IMR-90 (cell line): Measurements from ENCODE around the gene MROH7. TPM values are rescaled to one million over a fixed set of nuclear protein-coding genes. Genes with fewer than 3 reads are reported as not detected.

Experiments used
- ATAC-seq: fragments of 200-7000 bp; cut with Tn5 transposase; 2 replicates; pipeline ENCODE4 v1.9.1; 2020; ENCODE audit warnings: low read depth, mild to moderate bottlenecking, moderate library complexity
- BruUV-seq: library from RNA; stranded (reverse); fragments of 400-500 nt; replicated peaks from 2 replicates; lab custom pipeline; 2021; lab: Mats Ljungman, UMichigan
- CTCF ChIA-PET: fragments of 300-600 bp; formaldehyde crosslinking; extraction: SDS; loops from one replicate; lab custom pipeline; 2021; ENCODE audit warnings: antibody characterized with exemption; lab: Yijun Ruan, JAX
- POLR2A ChIA-PET: fragments of 300-600 bp; sonication (Branson Sonifier 250); formaldehyde crosslinking; loops from one replicate; lab custom pipeline; 2022; ENCODE audit warnings: antibody characterized with exemption; ENCODE audit not compliant: unreplicated experiment; lab: Charles Lee
- DNase-seq: peaks from one replicate; pipeline ENCODE4 v3.0.0; 2013
- H2AFZ ChIP-seq: replicated peaks from 2 replicates; pipeline ENCODE3; 2013; ENCODE audit warnings: low read length, mild to moderate bottlenecking; ENCODE audit not compliant: poor library complexity
- H2AK5ac ChIP-seq: 2 replicates; pipeline ENCODE4 v1.6.1; 2013; ENCODE audit warnings: low read depth, low read length, inconsistent platforms
- H2AK9ac ChIP-seq: replicated peaks from 2 replicates; pipeline ENCODE3; 2013; ENCODE audit warnings: mild to moderate bottlenecking, low read depth, low read length, moderate library complexity; ENCODE audit not compliant: poor library complexity
- H2BK120ac ChIP-seq: 2 replicates; pipeline ENCODE4 v1.6.1; 2013; ENCODE audit warnings: low read depth, low read length, inconsistent platforms
- H2BK15ac ChIP-seq: 3 replicates; pipeline ENCODE4 v1.6.1; 2013; ENCODE audit warnings: low read depth, low read length, inconsistent platforms
- H2BK20ac ChIP-seq: 2 replicates; pipeline ENCODE4 v1.6.1; 2013; ENCODE audit warnings: low read depth, mild to moderate bottlenecking, inconsistent platforms, low read length, moderate library complexity
- H2BK5ac ChIP-seq: 2 replicates; pipeline ENCODE4 v1.6.1; 2013; ENCODE audit warnings: mild to moderate bottlenecking, low read depth, low read length, inconsistent platforms; ENCODE audit not compliant: poor library complexity, severe bottlenecking
- H3K14ac ChIP-seq: replicated peaks from 2 replicates; pipeline ENCODE4 v1.6.1; 2013; ENCODE audit warnings: low read depth, low read length, inconsistent platforms
- H3K18ac ChIP-seq: 2 replicates; pipeline ENCODE4 v1.6.1; 2013; ENCODE audit warnings: low read depth, low read length, control low read depth
- H3K23ac ChIP-seq: 2 replicates; pipeline ENCODE4 v1.6.1; 2013; ENCODE audit warnings: low read depth, low read length, inconsistent platforms
- H3K27ac ChIP-seq: 2 replicates; pipeline ENCODE4 v1.5.1; 2013; ENCODE audit warnings: mild to moderate bottlenecking, control low read depth, low read length; ENCODE audit not compliant: insufficient read depth
- H3K27me3 ChIP-seq: 2 replicates; pipeline ENCODE4 v1.6.1; 2013; ENCODE audit warnings: low read length; ENCODE audit not compliant: control insufficient read depth, insufficient read depth
- H3K36me3 ChIP-seq: 2 replicates; pipeline ENCODE4 v1.6.1; 2013; ENCODE audit warnings: low read length, mixed read lengths; ENCODE audit not compliant: control insufficient read depth, insufficient read depth
- H3K4ac ChIP-seq: 2 replicates; pipeline ENCODE4 v1.6.1; 2013; ENCODE audit warnings: low read depth, low read length, inconsistent platforms
- H3K4me1 ChIP-seq: 2 replicates; pipeline ENCODE4 v1.6.1; 2013; ENCODE audit warnings: low read length, mixed read lengths; ENCODE audit not compliant: control insufficient read depth, insufficient read depth
- H3K4me2 ChIP-seq: 2 replicates; pipeline ENCODE4 v1.6.1; 2013; ENCODE audit warnings: low read depth, mild to moderate bottlenecking, control low read depth, low read length, moderate library complexity
- H3K4me3 ChIP-seq: 2 replicates; pipeline ENCODE4 v1.5.1; 2013; ENCODE audit warnings: low read depth, mild to moderate bottlenecking, control low read depth, low read length, moderate library complexity; ENCODE audit not compliant: insufficient read depth
- H3K56ac ChIP-seq: 2 replicates; pipeline ENCODE4 v1.6.1; 2013; ENCODE audit warnings: low read length, inconsistent platforms; ENCODE audit not compliant: insufficient read depth; ENCODE audit errors: extremely low read depth
- H3K79me1 ChIP-seq, 2 experiments: 2 replicates each; pipeline ENCODE4 v1.6.1; 2013; ENCODE audit warnings: low read length in 2 of 2, inconsistent platforms in 1 of 2, low read depth in 1 of 2
- H3K9ac ChIP-seq: 2 replicates; pipeline ENCODE4 v1.6.1; 2013; ENCODE audit warnings: low read depth, low read length, control low read depth
- H3K9me1 ChIP-seq: 2 replicates; pipeline ENCODE4 v1.6.1; 2013; ENCODE audit warnings: low read length, inconsistent platforms; ENCODE audit not compliant: insufficient read depth
- H3K9me3 ChIP-seq: 2 replicates; pipeline ENCODE4 v1.6.1; 2013; ENCODE audit warnings: low read length; ENCODE audit not compliant: control insufficient read depth, insufficient read depth
- H4K20me1 ChIP-seq: 2 replicates; pipeline ENCODE4 v1.6.1; 2013; ENCODE audit warnings: low read length, inconsistent platforms; ENCODE audit not compliant: insufficient read depth
- H4K5ac ChIP-seq: 2 replicates; pipeline ENCODE4 v1.6.1; 2013; ENCODE audit warnings: mild to moderate bottlenecking, low read depth, low read length, control low read depth
- H4K8ac ChIP-seq, 2 experiments: 2 replicates each; pipeline ENCODE4 v1.6.1; 2013; ENCODE audit warnings: low read depth in 2 of 2, low read length in 2 of 2, control low read depth in 1 of 2, inconsistent platforms in 1 of 2
- H4K91ac ChIP-seq: 2 replicates; pipeline ENCODE4 v1.6.1; 2013; ENCODE audit warnings: low read depth, low read length, inconsistent platforms; ENCODE audit not compliant: insufficient read depth
- BHLHE40 ChIP-seq: fragments of 150-350 bp; IDR thresholded peaks from 2 replicates; pipeline ENCODE4 v1.6.1; 2016; ENCODE audit warnings: mild to moderate bottlenecking, low read depth, low read length
- CEBPB ChIP-seq: IDR thresholded peaks from 2 replicates; pipeline ENCODE4 v1.6.1; 2012; ENCODE audit warnings: low read depth, low read length, improper control_type of control experiment
- CHD1 ChIP-seq: IDR thresholded peaks from 2 replicates; pipeline ENCODE4 v1.6.1; 2012; ENCODE audit warnings: low read depth, low read length, improper control_type of control experiment
- FOS ChIP-seq: fragments of 150-350 bp; IDR thresholded peaks from 2 replicates; pipeline ENCODE4 v1.6.1; 2016; ENCODE audit warnings: low read depth, low read length
- MAFK ChIP-seq: IDR thresholded peaks from 2 replicates; pipeline ENCODE4 v1.6.1; 2012; ENCODE audit warnings: low read depth, low read length, improper control_type of control experiment
- MXI1 ChIP-seq: IDR thresholded peaks from 2 replicates; pipeline ENCODE4 v1.6.1; 2012; ENCODE audit warnings: low read depth, mild to moderate bottlenecking, low read length, moderate library complexity, borderline replicate concordance
- POLR2A ChIP-seq: IDR thresholded peaks from 2 replicates; pipeline ENCODE4 v1.6.1; 2012; ENCODE audit warnings: mild to moderate bottlenecking, low read depth, low read length
- RAD21 ChIP-seq: IDR thresholded peaks from 2 replicates; pipeline ENCODE4 v1.6.1; 2012; ENCODE audit warnings: low read length, improper control_type of control experiment
- RCOR1 ChIP-seq: IDR thresholded peaks from 2 replicates; pipeline ENCODE4 v1.6.1; 2012; ENCODE audit warnings: mild to moderate bottlenecking, low read length, improper control_type of control experiment; ENCODE audit not compliant: insufficient replicate concordance
- RFX5 ChIP-seq: IDR thresholded peaks from 2 replicates; pipeline ENCODE4 v1.8.0; 2012; ENCODE audit warnings: low read depth, mild to moderate bottlenecking, low read length, moderate library complexity
- SMC3 ChIP-seq: fragments of 150-350 bp; IDR thresholded peaks from 2 replicates; pipeline ENCODE4 v1.6.1; 2016; ENCODE audit warnings: low read depth, mild to moderate bottlenecking, antibody characterized with exemption, low read length, moderate library complexity
- WGBS, 2 experiments: methylation state at CpG; one replicate each; pipeline versions ENCODE4 v1.1.5 to v1.1.7; 2013; ENCODE audit warnings: missing lambda C conversion rate in 2 of 2; ENCODE audit not compliant: insufficient read length in 1 of 2; ENCODE audit errors: extremely low coverage in 2 of 2; 5-methylcytosine and 5-hydroxymethylcytosine counted together
- dilution Hi-C: fragments of 300-500 bp; cut with HindIII; formaldehyde crosslinking; loops from one replicate; pipeline ENCODE4 v1.14.3; 2018; ENCODE audit warnings: low sequenced_read_pairs; ENCODE audit not compliant: unreplicated experiment
- in situ Hi-C: fragments of 300-500 bp; cut with MboI; formaldehyde crosslinking; loops from 3 replicates; pipeline ENCODE4 v1.14.3; 2019; ENCODE audit warnings: low sequenced_read_pairs, inconsistent platforms, mixed read lengths
- intact Hi-C: fragments of 100-400 bp; cut with micrococcal nuclease; formaldehyde crosslinking; loops from 2 replicates; pipeline ENCODE4 v1.10.0; 2022
- polyA plus RNA-seq, 3 experiments: library from polyadenylated mRNA; depleted of rRNA; stranded (reverse); fragments of >200 nt; gene quantifications; 2 replicates each; pipeline ENCODE4 v1.2.3, GENCODE V29; 2012; ENCODE audit warnings: low replicate concordance in 1 of 3
- total RNA-seq: library from RNA; depleted of rRNA; stranded (reverse); fragments of >200 nt; gene quantifications from 2 replicates; pipeline ENCODE4 v1.2.3, GENCODE V29; 2012

The MROH7 gene
- total and polyA plus RNA-seq, 2 of the 4 experiments (the other 2 are of a cell fraction): not detected

DNA sequence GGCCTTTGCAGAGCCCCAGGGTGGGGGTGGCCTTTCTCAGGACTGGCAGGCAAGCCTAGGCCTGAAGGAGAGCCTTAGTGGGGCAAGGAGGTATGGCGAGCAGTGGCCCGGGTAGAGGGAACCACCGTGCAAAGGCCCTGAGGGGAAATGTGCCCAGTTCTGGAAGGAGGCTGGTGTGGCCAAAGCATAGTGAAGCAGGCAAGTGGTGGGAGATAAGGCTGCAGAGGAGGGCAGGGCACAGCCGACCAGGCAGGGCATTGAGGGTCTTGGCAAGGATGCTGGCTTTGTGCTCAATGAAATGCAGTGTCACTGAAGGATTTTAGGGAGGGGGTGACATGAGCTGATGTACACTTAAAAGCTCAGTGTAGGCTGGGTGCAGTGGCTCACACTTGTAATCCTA lies 22.8 kb downstream of the MROH7 start:
- no peak overlapping the region for H3K4me3 ChIP-seq
- no peaks in the 10 kb centered on the region for H3K79me1 ChIP-seq
- no peak overlapping the region for H3K4ac ChIP-seq
- H2BK120ac ChIP-seq: no peak overlapping the region
- H3K18ac ChIP-seq: no peak overlapping the region
- H3K27me3 ChIP-seq: peaks cover 16% of the 10 kb centered on the region
- in situ Hi-C loops (no loop called here), dilution Hi-C loops (no loop called here), intact Hi-C loops (no loop called here)
- H3K36me3 ChIP-seq: no peaks in the 10 kb centered on the region
- H4K91ac ChIP-seq: no peak overlapping the region
- H2AFZ ChIP-seq: no peak overlapping the region
- TF ChIP-seq RFX5: no peak
- TF ChIP-seq RAD21: no peak
- no peak for TF ChIP-seq CHD1
- no peak for TF ChIP-seq POLR2A
- TF ChIP-seq FOS: no peak
- TF ChIP-seq SMC3: no peak
- no peak for TF ChIP-seq CEBPB
- no peak for TF ChIP-seq MAFK
- TF ChIP-seq MXI1: no peak
- no peak for TF ChIP-seq BHLHE40
- no peak for TF ChIP-seq RCOR1
- H3K9ac ChIP-seq: no peak overlapping the region
- H2BK20ac ChIP-seq: no peak overlapping the region
- H3K56ac ChIP-seq: no peak overlapping the region
- no peak overlapping the region for H2AK5ac ChIP-seq
- no peak overlapping the region for H3K4me2 ChIP-seq
- no peak overlapping the region for H3K14ac ChIP-seq
- H3K4me1 ChIP-seq: no peaks in the 10 kb centered on the region
- no peak overlapping the region for H4K8ac ChIP-seq
- no peak for ATAC-seq
- no peak overlapping the region for H3K23ac ChIP-seq
- H2BK5ac ChIP-seq: no peak overlapping the region
- ChIA-PET POLR2A (no interaction called here), CTCF (interaction anchor here (0.8 kb wide), 1 partner anchor 66 kb away, joined by 3 read pairs; no protein-coding TSS in a partner anchor)
- H2AK9ac ChIP-seq: no peak overlapping the region
- WGBS, 2 experiments: 65% methylated on average over 4 of the region's 4 CpGs; no CpG with 5 or more reads in 1 of the 2 experiments
- BruUV-seq: no TSS peak
- H4K5ac ChIP-seq: no peak overlapping the region
- no peaks in the 10 kb centered on the region for H3K9me1 ChIP-seq
- H3K27ac ChIP-seq: no peak overlapping the region
- no peaks in the 10 kb centered on the region for H4K20me1 ChIP-seq
- no peak overlapping the region for H2BK15ac ChIP-seq
- DNase-seq: no peak
- H3K9me3 ChIP-seq: peaks cover 4% of the 10 kb centered on the region; the same call in 1 of the 2 replicates
